Astrocyte (in vitro differentiated cells and primary cell): ENCODE measurements around the gene EXD2. TPM values are rescaled to one million over a fixed set of nuclear protein-coding genes. Genes with fewer than 3 reads are reported as not detected.

ENCODE experiments used
- DNase-seq: peaks from one replicate; pipeline ENCODE4 v3.0.0-alpha.2; 2010; ENCODE audit warnings: low read depth
- FAIRE-seq: peaks from 2 replicates; lab custom pipeline; 2011; peaks lifted over from hg19 to GRCh38; lab: Jason Lieb, UNC
- H2AFZ ChIP-seq: 2 replicates; pipeline ENCODE4 v1.6.0; 2012; ENCODE audit warnings: low read depth, low read length, inconsistent platforms
- H3K27ac ChIP-seq: 2 replicates; pipeline ENCODE4 v1.5.1; 2011; ENCODE audit warnings: low read depth, low read length, inconsistent platforms
- H3K27me3 ChIP-seq: 2 replicates; pipeline ENCODE4 v1.6.0; 2011; ENCODE audit warnings: low read length, inconsistent platforms; ENCODE audit not compliant: insufficient read depth
- H3K36me3 ChIP-seq: 2 replicates; pipeline ENCODE4 v1.5.1; 2011; ENCODE audit warnings: low read length, inconsistent platforms; ENCODE audit not compliant: insufficient read depth
- H3K4me1 ChIP-seq: 2 replicates; pipeline ENCODE4 v1.5.1; 2011; ENCODE audit warnings: low read length, inconsistent platforms; ENCODE audit not compliant: insufficient read depth
- H3K4me2 ChIP-seq: 2 replicates; pipeline ENCODE4 v1.6.0; 2012; ENCODE audit warnings: low read length, inconsistent platforms
- H3K4me3 ChIP-seq: 2 replicates; pipeline ENCODE4 v1.5.1; 2011; ENCODE audit warnings: low read depth, mild to moderate bottlenecking, low read length, inconsistent platforms; ENCODE audit not compliant: insufficient read depth
- H3K79me2 ChIP-seq: 2 replicates; pipeline ENCODE4 v1.6.0; 2012; ENCODE audit warnings: mild to moderate bottlenecking, low read length, inconsistent platforms; ENCODE audit not compliant: insufficient read depth
- H3K9ac ChIP-seq: 2 replicates; pipeline ENCODE4 v1.6.0; 2012; ENCODE audit warnings: mild to moderate bottlenecking, low read length, inconsistent platforms
- H3K9me3 ChIP-seq: 2 replicates; pipeline ENCODE4 v1.5.1; 2012; ENCODE audit warnings: low read depth, mild to moderate bottlenecking, low read length, inconsistent platforms; ENCODE audit not compliant: insufficient read depth
- H4K20me1 ChIP-seq: 2 replicates; pipeline ENCODE4 v1.6.0; 2012; ENCODE audit warnings: low read length, inconsistent platforms; ENCODE audit not compliant: insufficient read depth
- H3K27ac Mint-ChIP-seq: one replicate; pipeline ENCODE4 v1.8.0; 2021; ENCODE audit warnings: mild to moderate bottlenecking, mixed read lengths; ENCODE audit not compliant: unreplicated experiment
- H3K27me3 Mint-ChIP-seq: one replicate; pipeline ENCODE4 v1.8.0; 2021; ENCODE audit warnings: low read depth, mixed read lengths; ENCODE audit not compliant: unreplicated experiment
- H3K36me3 Mint-ChIP-seq: one replicate; pipeline ENCODE4 v1.8.0; 2021; ENCODE audit warnings: low read depth, mixed read lengths; ENCODE audit not compliant: unreplicated experiment
- H3K4me1 Mint-ChIP-seq: one replicate; pipeline ENCODE4 v1.8.0; 2021; ENCODE audit warnings: low read depth, mixed read lengths; ENCODE audit not compliant: unreplicated experiment
- H3K4me3 Mint-ChIP-seq: one replicate; pipeline ENCODE4 v1.8.0; 2021; ENCODE audit warnings: mild to moderate bottlenecking, moderate library complexity, mixed read lengths; ENCODE audit not compliant: unreplicated experiment
- H3K9me3 Mint-ChIP-seq: one replicate; pipeline ENCODE4 v1.8.0; 2021; ENCODE audit warnings: mild to moderate bottlenecking, mixed read lengths; ENCODE audit not compliant: unreplicated experiment
- EZH2 ChIP-seq: IDR thresholded peaks from 2 replicates; pipeline ENCODE4 v1.6.1; 2012; ENCODE audit warnings: mild to moderate bottlenecking, low read length, inconsistent platforms; ENCODE audit not compliant: insufficient read depth
- total RNA-seq: library from RNA; stranded (reverse); gene quantifications from 2 replicates; pipeline ENCODE4 v1.2.1, GENCODE V29; 2021
- TF ChIP-seq, protein P1 (sequence below): IDR thresholded peaks from 2 replicates; pipeline ENCODE4 v1.5.1; 2011; ENCODE audit warnings: low read depth, mild to moderate bottlenecking, inconsistent platforms, low read length, moderate library complexity; ENCODE audit not compliant: insufficient read depth

Gene EXD2
- total RNA-seq, 1 donor from 2014 or later, result 30.7 TPM

DNA sequence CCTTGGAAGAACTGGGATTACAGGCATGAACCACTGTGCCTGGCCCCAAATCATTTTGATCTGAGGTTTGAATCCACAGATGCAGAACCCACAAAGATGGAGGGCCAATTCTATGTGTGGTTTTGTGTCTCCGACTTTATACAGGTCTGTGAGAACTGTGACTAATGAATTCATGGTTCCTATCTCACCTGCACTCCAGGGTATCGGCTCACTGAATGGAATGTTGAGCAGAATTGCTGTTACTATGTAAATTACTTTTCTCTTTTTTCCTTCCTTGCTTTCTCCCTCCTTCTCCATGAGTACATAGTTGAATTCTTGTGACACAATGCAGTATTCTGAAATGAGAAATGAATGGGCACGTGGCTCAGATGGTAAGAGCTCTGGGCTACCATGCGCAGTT lies 47.6 kb downstream of the EXD2 start:
- Mint-ChIP-seq H3K27ac (no peak overlapping the region), H3K4me1 (peaks cover 11% of the 10 kb centered on the region), H3K9me3 (no peaks in the 10 kb centered on the region), H3K4me3 (no peak overlapping the region), H3K36me3 (peaks cover 24% of the 10 kb centered on the region), H3K27me3 (no peaks in the 10 kb centered on the region)
- no peak for DNase-seq
- Histone ChIP-seq H3K9ac (no peak overlapping the region), H3K4me3 (no peak overlapping the region), H3K36me3 (peaks cover 4% of the 10 kb centered on the region), H3K79me2 (no peaks in the 10 kb centered on the region), H3K27ac (no peak overlapping the region), H3K4me2 (no peak overlapping the region), H4K20me1 (no peaks in the 10 kb centered on the region), H3K27me3 (no peaks in the 10 kb centered on the region), H2AFZ (no peak overlapping the region), H3K9me3 (no peaks in the 10 kb centered on the region), H3K4me1 (no peaks in the 10 kb centered on the region)
- no peak for FAIRE-seq
- TF ChIP-seq EZH2, result no peak
- TF ChIP-seq, protein P1, sequence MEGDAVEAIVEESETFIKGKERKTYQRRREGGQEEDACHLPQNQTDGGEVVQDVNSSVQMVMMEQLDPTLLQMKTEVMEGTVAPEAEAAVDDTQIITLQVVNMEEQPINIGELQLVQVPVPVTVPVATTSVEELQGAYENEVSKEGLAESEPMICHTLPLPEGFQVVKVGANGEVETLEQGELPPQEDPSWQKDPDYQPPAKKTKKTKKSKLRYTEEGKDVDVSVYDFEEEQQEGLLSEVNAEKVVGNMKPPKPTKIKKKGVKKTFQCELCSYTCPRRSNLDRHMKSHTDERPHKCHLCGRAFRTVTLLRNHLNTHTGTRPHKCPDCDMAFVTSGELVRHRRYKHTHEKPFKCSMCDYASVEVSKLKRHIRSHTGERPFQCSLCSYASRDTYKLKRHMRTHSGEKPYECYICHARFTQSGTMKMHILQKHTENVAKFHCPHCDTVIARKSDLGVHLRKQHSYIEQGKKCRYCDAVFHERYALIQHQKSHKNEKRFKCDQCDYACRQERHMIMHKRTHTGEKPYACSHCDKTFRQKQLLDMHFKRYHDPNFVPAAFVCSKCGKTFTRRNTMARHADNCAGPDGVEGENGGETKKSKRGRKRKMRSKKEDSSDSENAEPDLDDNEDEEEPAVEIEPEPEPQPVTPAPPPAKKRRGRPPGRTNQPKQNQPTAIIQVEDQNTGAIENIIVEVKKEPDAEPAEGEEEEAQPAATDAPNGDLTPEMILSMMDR, result no peak

DNA sequence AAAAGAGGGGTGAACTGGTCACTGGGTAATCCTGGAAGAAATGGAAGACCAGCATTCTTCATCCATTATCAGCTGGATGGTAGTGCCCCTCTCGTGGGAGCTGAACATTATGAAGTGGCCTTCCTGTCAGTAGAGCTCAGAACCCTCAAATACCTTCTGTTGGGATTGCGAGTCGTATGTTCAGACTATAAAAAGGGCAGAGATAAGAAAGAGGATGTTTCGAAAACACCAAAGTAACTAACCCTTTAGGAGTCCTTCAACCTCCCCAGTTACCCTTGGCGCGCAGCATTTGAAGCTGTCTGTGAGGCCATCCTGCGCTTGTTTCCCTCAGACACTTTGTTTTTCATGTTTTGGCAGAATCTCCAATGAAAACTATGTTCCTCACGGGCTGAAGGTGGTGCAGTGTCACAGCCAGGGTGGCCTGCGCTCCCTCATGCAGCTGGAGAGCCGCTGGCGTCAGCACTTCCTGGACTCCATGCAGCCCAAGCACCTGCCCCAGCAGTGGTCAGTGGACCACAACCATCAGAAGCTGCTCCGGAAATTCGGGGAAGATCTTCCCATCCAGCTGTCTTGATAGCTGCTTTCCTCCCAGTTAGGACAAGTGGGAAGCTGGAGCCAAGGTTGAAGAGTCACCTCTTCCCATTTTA lies 49.4 kb downstream of the EXD2 start:
- TF ChIP-seq, protein P1, result no peak
- no peak for TF ChIP-seq EZH2
- H3K79me2 ChIP-seq, result no peaks in the 10 kb centered on the region
- H3K27me3 Mint-ChIP-seq, result no peaks in the 10 kb centered on the region

DNA sequence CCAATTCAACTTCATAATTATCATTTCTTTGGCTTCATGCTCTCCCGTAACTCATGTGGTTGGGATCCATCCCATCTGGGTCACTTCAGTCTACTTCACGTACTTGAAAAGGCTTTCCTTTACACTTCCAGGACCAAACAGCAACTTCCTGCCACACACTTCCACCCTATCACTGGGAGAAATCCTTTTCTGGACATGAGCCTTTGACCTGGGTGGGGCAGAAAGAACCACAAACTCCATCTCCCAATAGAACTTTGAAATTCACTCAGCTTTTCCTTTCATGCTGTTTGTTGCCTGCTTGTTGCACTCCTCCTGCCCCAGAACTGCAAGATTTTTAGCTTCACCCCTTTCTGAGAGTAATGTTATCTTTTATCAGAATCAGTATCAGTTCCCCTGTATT lies 50.3 kb downstream of the EXD2 start:
- H2AFZ ChIP-seq, result no peak overlapping the region
- no peak overlapping the region for H3K9ac ChIP-seq
- no peaks in the 10 kb centered on the region for H3K27me3 Mint-ChIP-seq
- no peak overlapping the region for H3K4me3 ChIP-seq
- no peak overlapping the region for H3K4me2 ChIP-seq
- no peaks in the 10 kb centered on the region for H3K9me3 ChIP-seq
- no peak overlapping the region for H3K27ac ChIP-seq
- DNase-seq, result no peak
- no peaks in the 10 kb centered on the region for H3K79me2 ChIP-seq
- TF ChIP-seq EZH2, result no peak
- TF ChIP-seq, protein P1, result no peak
- H3K27me3 ChIP-seq, result no peaks in the 10 kb centered on the region
- H3K36me3 ChIP-seq, result peaks cover 4% of the 10 kb centered on the region
- H3K4me1 ChIP-seq, result no peaks in the 10 kb centered on the region
- H3K9me3 Mint-ChIP-seq, result no peaks in the 10 kb centered on the region
- H4K20me1 ChIP-seq, result no peaks in the 10 kb centered on the region
- H3K27ac Mint-ChIP-seq, result no peak overlapping the region
- peaks cover 11% of the 10 kb centered on the region for H3K4me1 Mint-ChIP-seq
- no peak for FAIRE-seq
- peaks cover 11% of the 10 kb centered on the region for H3K36me3 Mint-ChIP-seq
- H3K4me3 Mint-ChIP-seq, result no peak overlapping the region

More for the DNA sequence above, 49.4 kb downstream of the EXD2 start:
- Mint-ChIP-seq H3K27ac (no peak overlapping the region), H3K4me3 (no peak overlapping the region), H3K4me1 (peaks cover 11% of the 10 kb centered on the region), H3K36me3 (peaks cover 18% of the 10 kb centered on the region), H3K9me3 (no peaks in the 10 kb centered on the region)
- Histone ChIP-seq H3K4me3 (no peak overlapping the region), H2AFZ (no peak overlapping the region), H4K20me1 (no peaks in the 10 kb centered on the region), H3K27me3 (no peaks in the 10 kb centered on the region), H3K36me3 (peaks cover 4% of the 10 kb centered on the region), H3K4me1 (no peaks in the 10 kb centered on the region), H3K4me2 (no peak overlapping the region), H3K9ac (no peak overlapping the region), H3K9me3 (no peaks in the 10 kb centered on the region), H3K27ac (no peak overlapping the region)
- DNase-seq (no peak), FAIRE-seq (no peak)
